ENCODE data around the gene LRRC71.

DNA sequence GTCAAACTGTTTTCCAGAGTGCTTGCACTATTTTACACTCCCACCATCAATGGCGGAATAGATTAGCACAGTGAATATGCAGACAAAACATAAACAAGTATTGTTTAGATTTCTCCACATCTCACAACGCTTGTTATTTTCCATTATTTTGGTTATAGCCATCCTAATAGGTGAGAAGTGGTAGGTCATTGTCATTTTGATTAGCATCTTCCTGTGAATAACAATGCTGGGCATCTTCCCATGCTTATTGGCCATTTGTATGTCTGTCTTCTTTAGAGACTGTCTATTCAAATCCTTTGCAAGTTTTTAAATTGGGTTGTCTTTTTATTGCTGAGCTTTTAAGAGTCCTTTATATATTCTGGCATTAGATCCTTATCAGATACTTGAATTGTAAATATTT is 54.7 kb downstream of the LRRC71 start:
- no peak for TF ChIP-seq ZSCAN9 (CRISPR knock-in tag; IDR thresholded peaks at IDR 0.05; ENCODE audit: borderline replicate concordance)
- TF ChIP-seq EZH2 (conservative IDR thresholded peaks at IDR 0.05; ENCODE audit: low read depth, low read length): no peak
- TF ChIP-seq, protein P1, sequence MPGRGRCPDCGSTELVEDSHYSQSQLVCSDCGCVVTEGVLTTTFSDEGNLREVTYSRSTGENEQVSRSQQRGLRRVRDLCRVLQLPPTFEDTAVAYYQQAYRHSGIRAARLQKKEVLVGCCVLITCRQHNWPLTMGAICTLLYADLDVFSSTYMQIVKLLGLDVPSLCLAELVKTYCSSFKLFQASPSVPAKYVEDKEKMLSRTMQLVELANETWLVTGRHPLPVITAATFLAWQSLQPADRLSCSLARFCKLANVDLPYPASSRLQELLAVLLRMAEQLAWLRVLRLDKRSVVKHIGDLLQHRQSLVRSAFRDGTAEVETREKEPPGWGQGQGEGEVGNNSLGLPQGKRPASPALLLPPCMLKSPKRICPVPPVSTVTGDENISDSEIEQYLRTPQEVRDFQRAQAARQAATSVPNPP (CRISPR knock-in tag; IDR thresholded peaks at IDR 0.05): no peak
- TF ChIP-seq ZFP36 (IDR thresholded peaks at IDR 0.05; ENCODE audit: borderline replicate concordance, low read depth, low read length, partially characterized antibody): no peak
- TF ChIP-seq FOXK2 (IDR thresholded peaks at IDR 0.05): no peak
- TF ChIP-seq PHF20 (CRISPR knock-in tag; IDR thresholded peaks at IDR 0.05): no peak
- TF ChIP-seq RAD21 (CRISPR knock-in tag; IDR thresholded peaks at IDR 0.05): no peak

All from HepG2 (cell line).